HG03354 (cell line): ENCODE results near the gene ZNF319.

Experiments used
- ATAC-seq: cut with Tn5 transposase; IDR thresholded peaks from one replicate; pipeline ENCODE4 v1.9.1; 2021; ENCODE audit warnings: mild to moderate bottlenecking; ENCODE audit not compliant: unreplicated experiment, poor library complexity, severe bottlenecking

The ZNF319 gene

DNA sequence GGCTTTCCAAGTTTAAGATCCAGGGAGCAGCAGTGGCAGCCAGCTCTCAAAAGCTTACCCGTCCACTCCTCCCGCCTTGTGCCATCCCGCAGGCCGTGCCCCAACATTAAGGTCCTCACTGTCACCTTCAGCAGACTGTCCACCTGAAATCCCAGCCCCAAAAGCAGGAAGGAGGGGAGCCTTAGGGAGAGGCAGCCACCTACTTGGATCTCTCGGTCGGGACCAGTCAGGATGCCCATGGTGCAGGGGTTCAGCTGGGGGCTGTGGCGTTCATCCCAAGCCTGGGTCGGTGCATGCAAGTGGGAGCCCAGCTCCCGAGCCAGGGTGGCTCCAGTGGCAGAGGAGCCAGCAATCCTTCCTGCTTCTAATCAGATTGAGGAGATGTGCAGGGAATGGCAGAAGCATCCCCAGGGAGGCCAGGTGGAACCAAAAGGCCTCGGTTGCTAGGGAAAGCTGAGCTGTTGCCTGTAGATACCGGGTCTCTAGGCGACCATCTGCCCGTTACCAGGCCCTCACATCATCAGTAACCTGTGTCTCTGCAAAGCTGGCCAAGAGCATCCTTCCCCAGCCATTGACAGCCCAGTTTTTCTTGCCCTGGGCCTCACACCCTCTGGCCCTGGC lies 54.2 kb downstream of the ZNF319 start:
- ATAC-seq = no peak

DNA sequence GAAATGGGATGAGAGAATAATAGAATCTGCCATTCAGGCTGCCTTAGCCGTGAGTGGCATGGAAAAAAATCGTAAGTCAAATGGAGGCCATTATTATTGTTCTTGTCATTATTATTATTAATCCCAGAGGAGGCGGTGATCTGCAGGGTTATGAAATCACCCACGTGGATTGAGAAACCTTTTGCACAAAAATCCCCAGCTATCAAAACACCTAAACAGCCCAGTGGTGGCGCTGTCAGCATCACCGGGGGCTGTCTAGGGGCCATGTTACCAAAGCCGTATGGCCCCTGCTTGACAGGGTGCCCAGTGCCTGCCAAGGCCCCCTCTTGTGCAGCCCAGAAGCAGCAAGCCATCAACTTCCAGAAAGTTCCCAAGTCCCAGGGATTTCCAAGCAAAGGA lies 54.7 kb downstream of the ZNF319 start:
- no peak for ATAC-seq

DNA sequence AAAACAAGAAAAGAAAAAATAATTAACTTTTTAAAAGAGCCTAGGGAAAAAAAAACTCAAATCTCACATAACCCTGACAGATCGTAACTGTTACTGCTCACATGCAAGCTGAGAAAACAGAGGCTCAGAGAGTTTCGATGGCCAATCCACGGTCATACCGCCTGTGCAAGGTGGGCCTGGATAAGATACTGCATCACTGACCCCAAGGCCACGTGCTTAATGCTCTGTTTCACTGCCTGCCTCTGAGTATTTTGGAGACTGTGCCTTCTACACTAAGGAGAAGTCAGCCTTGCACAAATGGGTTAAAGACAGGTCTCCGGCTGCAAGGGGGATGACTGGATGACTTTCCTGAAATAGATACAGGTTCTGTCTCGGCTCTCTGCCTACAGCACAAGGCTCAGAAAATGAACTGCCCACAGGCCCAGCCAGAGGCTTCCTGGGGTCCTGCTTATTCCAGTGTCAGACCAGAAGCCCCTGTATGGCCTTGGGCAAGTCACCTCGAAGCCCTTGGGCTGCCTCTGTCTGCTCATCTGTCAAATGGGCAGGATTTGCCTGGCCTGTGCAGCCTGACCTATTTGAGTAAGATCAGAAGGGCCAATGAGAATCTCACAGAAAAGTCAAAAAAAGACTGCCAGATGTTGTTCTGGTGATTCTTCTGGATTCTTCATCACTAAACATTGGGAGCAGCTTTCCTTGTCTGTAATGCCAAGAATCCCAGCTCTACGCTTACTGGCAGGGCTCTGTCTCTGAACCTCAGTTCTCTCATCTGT lies 55.3 kb downstream of the ZNF319 start:
- no peak for ATAC-seq
